Loucy (cell line): ENCODE results near the gene RBM19.

Source experiments
- CTCF ChIP-seq: fragments of 200-600 bp; sonication (generic); conservative IDR thresholded peaks from 2 replicates; pipeline ENCODE4 v1.5.1; 2014; ENCODE audit warnings: mild to moderate bottlenecking, antibody characterized with exemption, low read length
- EZH2phosphoT487 ChIP-seq: fragments of 200-600 bp; IDR thresholded peaks from 2 replicates; pipeline ENCODE4 v1.6.1; 2018; ENCODE audit warnings: antibody characterized with exemption, mild to moderate bottlenecking, moderate library complexity, borderline replicate concordance

- TF ChIP-seq CTCF: no peak
- TF ChIP-seq EZH2phosphoT487: no peak
Observed at GRCh38 chr12:113886721-113887120, 79.4 kb downstream of the RBM19 start.
